ENCODE results near the gene EFNA5. TPM values are rescaled to one million over a fixed set of nuclear protein-coding genes. Genes with fewer than 3 reads are reported as not detected.

Gene EFNA5
- total and polyA plus RNA-seq, 2 of the 8 experiments (the other 6 are each of a cell fraction or from before 2014, with no cell fraction given): 9.6 to 21.8 TPM

GRCh38 chr5:107376546-107377276 is 294.0 kb downstream of the EFNA5 start:
- no peaks in the 10 kb centered on the region for H3K36me3 ChIP-seq (ENCODE audit: control insufficient read depth in 2 of 4, insufficient read depth in 4 of 4, low read length in 3 of 4)
- no peak overlapping the region for H2BK20ac ChIP-seq (ENCODE audit: low read length)
- H3K56ac ChIP-seq (replicated peaks; ENCODE audit: insufficient read length, low read depth, low read length): no peak overlapping the region
- H4K8ac ChIP-seq (ENCODE audit: extremely low read depth, insufficient read depth, low read length): no peak overlapping the region
- no peak overlapping the region for H3K18ac ChIP-seq (ENCODE audit: extremely low read depth, low read length)
- no peak overlapping the region for H3K23ac ChIP-seq (ENCODE audit: insufficient read length)
- H2BK15ac ChIP-seq (ENCODE audit: low read length): no peak overlapping the region
- 89 to 100% methylated on average over 3 to 11 of the region's 11 CpGs for WGBS, 2 experiments (ENCODE audit: extremely low coverage in 1 of 2, insufficient coverage in 1 of 2, insufficient read length in 1 of 2, insufficient replicate concordance in 2 of 2, low coverage in 1 of 2, low lambda C conversion rate in 2 of 2, missing lambda C conversion rate in 1 of 2)
- H3K14ac ChIP-seq (ENCODE audit: insufficient read length): no peak overlapping the region
- no peaks in the 10 kb centered on the region for H4K20me1 ChIP-seq (replicated peaks in 1 of 2; ENCODE audit: control insufficient read depth in 1 of 2, insufficient read depth in 2 of 2, low read length in 2 of 2)
- no peak for TF ChIP-seq RFX5 (IDR thresholded peaks at IDR 0.05; ENCODE audit: borderline replicate concordance, low read depth, low read length)
- ChIA-PET POLR2A (ENCODE audit: partially characterized antibody) (no interaction called here), CTCF (ENCODE audit: partially characterized antibody) (interaction anchor here (0.6 to 1.0 kb wide), 3 partner anchors 9 to 67 kb away, joined by 3 to 5 read pairs (median 3); no protein-coding TSS in a partner anchor)
- no peaks in the 10 kb centered on the region for H3K23me2 ChIP-seq (ENCODE audit: low read depth, low read length)
- no peak overlapping the region for H3K4ac ChIP-seq (replicated peaks; ENCODE audit: insufficient read length, low read depth, low read length)
- H2BK5ac ChIP-seq (ENCODE audit: low read depth, low read length): no peak overlapping the region
- no peak overlapping the region for H3K9ac ChIP-seq (replicated peaks in 1 of 4; ENCODE audit: extremely low read depth in 1 of 4, low read depth in 3 of 4, low read length in 3 of 4)
- no peak overlapping the region for H3K4me3 ChIP-seq (ENCODE audit: extremely low read depth in 1 of 4, insufficient read depth in 2 of 4, low read depth in 3 of 4, low read length in 4 of 4)
- DNase-seq (ENCODE audit: low read depth in 1 of 2, low spot score in 2 of 2) (no peak), FAIRE-seq (no peak)
- no peak overlapping the region for H2AK5ac ChIP-seq (ENCODE audit: low read depth, low read length)
- no peak overlapping the region for H3K4me2 ChIP-seq (ENCODE audit: insufficient read depth in 1 of 2, low read depth in 2 of 2, low read length in 2 of 2)
- no peak overlapping the region for H4K5ac ChIP-seq (ENCODE audit: insufficient read length, low read depth, low read length)
- no peak overlapping the region for H4K91ac ChIP-seq (replicated peaks; ENCODE audit: insufficient read length, low read length)
- H3K27ac ChIP-seq (ENCODE audit: low read depth, low read length): no peak overlapping the region
- no peaks in the 10 kb centered on the region for H3K79me1 ChIP-seq (ENCODE audit: low read depth, low read length)
- H2AFZ ChIP-seq (ENCODE audit: low read length): no peak overlapping the region
- H3K27me3 ChIP-seq (replicated peaks in 1 of 4; ENCODE audit: control insufficient read depth in 3 of 4, extremely low read depth in 1 of 4, insufficient read depth in 3 of 4, low read length in 3 of 4): no peaks in the 10 kb centered on the region
- no peaks in the 10 kb centered on the region for H3K79me2 ChIP-seq (ENCODE audit: control insufficient read depth in 1 of 2, insufficient read depth in 2 of 2, low read length in 2 of 2)
- no peak overlapping the region for H2BK120ac ChIP-seq (replicated peaks; ENCODE audit: low read depth, low read length)
- H3K4me1 ChIP-seq (replicated peaks in 1 of 4; ENCODE audit: control insufficient read depth in 3 of 4, insufficient read depth in 4 of 4, low read length in 3 of 4): peaks cover 0 to 10% (median 3%) of the 10 kb centered on the region in 4 experiments; a peak in 3 of 7 replicates
- no peaks in the 10 kb centered on the region for H3K9me3 ChIP-seq (ENCODE audit: insufficient read depth in 2 of 2, low read depth in 1 of 2, low read length in 1 of 2)
- no peak overlapping the region for H2BK12ac ChIP-seq (ENCODE audit: low read depth, low read length)

Measured in H1 (cell line).